Astrocyte of the hippocampus (primary cell): ENCODE results near the gene SH3TC1.

Experiments
- DNase-seq: peaks from one replicate; pipeline ENCODE4 v3.0.0; 2011; ENCODE audit warnings: low read depth, low spot score

SH3TC1 gene

GRCh38 chr4:8242782-8243560 is 43.9 kb downstream of the SH3TC1 start:
- no peak for DNase-seq

DNA sequence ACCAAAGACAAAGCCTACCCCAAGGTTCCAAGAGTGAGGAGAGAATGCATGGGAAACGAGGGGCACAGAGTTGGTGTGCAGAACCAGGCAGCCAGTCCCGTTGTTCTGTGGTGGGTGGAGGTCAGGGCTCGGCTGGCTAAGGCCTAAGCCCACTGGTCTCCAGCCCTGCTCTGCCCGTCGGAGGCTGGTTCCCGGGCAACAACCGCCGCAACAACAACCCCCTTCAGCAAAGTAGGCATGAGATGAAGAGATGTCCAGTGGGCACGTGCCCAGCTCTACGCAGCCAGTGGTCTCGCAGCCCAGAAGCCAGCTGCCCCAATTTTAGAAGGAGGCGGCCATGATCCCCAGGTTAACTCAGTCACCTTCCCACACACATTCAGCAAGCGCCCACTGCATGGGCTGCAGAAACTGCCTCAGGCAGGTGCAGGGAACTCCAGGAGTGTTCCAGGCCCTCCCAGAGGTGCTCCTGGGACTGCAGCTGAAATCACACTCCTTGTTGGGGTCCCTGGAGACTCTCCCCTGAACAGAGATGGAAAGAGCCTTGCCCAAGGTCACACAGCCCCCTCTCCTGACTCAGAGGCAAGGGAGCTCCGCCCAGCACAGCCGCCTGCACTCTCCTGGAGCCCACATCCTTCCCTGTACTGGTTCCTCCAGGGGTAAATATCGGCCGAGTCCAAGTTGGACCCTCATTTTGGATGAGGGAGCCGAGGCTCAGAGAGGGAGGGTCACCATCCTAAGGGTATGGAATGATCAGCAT is 45.1 kb downstream of the SH3TC1 start:
- no peak for DNase-seq

DNA sequence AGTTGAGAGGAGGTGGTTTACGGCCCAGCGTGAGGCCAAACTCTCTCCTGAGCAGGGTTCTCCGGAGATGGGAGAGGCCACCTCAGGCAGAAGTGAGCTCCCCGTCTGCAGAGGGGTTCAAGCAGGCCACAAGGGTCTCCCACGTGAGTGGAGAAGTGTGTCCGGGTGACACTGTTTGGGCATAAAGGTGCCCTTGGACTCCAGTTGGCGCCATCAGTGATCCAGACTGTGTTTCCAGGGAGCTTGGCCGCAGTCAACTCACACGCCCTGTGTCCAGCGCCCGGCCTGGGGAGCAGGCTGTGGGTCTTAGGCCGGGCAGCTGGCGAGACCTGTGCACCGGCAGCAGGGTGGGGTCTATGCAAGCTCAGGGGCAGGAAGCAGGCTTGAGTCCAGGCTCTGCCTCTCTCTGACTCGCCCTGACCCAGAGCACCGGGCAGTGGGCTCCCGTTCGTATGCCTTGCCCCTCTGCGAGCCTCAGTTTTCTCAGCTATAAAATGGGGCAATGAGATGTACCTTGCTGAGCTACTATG is 45.9 kb downstream of the SH3TC1 start:
- DNase-seq, result no peak

DNA sequence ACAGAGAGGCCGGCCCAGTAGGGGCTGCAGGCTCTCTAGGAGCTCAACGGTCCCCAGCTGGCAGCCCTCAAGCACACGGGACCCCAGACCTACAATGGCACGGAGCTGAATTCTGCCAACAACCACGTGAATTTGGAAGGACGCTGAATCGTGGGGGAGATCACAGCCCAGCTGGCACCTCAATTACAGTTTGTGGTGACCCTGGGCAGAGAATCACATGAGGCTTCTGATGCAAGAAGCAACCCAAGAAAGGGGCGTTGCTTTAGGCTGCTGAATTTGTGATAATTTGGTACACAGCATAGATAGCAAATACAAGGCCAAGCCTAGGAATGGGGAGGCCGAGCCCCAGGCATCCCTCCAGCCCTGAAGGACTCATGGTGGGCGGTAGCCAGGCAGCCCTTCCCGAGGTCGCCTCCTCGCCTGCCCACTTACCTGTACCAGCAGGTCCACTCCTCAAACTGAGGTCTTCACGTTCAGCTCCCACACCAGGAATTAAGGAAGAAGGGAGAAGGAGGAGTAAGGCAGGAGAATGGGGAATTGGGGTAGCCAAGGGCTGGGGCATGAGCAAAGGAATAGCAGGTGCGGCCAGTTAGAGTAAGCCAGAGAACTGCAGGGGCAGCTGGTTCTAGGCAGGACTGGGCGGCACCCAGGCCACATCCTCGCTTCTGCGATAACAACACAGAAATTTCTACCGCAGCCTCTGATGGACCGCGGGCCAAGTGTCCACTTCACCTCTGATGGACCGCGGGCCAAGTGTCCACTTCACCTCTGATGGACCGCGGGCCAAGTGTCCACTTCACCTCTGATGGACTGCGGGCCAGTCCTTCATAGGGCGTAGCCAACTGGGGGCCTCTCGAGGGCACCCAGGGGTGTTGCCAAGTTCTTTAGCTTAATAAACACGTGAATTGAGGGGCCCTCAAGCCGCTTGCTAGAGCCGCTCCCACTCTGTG is 47.1 kb downstream of the SH3TC1 start:
- DNase-seq, result no peak

GRCh38 chr4:8247047-8247930 is 48.2 kb downstream of the SH3TC1 start:
- no peak for DNase-seq

DNA sequence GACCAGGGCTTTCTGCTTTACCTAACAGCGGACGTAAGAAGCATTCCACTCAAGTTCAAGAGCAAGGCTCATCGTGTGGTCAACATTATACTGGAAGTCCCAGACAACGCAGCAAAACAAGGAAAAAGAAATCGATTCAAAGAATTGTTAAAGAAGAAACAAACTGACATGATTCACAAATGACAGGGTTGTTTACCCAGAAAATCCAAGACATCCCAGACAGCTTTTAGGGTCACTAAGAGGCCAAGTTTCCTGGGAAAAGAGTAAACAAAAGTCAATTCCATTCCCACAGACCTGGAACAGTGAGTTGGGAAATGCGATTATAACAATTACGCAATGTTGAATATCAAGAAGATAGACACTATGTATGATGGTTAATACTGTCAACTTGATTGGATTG is 49.0 kb downstream of the SH3TC1 start:
- no peak for DNase-seq

DNA sequence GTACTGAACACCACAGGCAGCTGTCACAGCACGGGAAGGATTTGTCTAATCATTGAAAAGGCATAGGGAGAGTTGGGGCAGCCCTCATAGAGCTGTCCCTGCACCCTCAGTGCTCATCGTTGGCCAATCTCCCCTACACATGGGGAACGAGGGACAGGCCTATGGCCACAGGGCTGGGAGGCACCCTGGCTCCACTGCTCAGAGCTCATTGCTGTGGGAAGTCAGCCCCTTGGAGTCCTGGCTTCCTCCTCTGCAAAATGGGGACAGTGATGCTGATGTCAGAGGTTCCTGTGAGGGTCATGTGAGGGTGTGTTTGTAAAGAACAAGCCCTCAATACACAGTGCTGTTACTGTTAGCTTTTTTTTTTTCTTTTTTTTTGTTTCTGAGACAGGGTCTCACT is 51.1 kb downstream of the SH3TC1 start:
- DNase-seq, result no peak

- no peak for DNase-seq
These were observed 51.5 kb downstream of the SH3TC1 start for GRCh38 chr4:8250637-8251036.

DNA sequence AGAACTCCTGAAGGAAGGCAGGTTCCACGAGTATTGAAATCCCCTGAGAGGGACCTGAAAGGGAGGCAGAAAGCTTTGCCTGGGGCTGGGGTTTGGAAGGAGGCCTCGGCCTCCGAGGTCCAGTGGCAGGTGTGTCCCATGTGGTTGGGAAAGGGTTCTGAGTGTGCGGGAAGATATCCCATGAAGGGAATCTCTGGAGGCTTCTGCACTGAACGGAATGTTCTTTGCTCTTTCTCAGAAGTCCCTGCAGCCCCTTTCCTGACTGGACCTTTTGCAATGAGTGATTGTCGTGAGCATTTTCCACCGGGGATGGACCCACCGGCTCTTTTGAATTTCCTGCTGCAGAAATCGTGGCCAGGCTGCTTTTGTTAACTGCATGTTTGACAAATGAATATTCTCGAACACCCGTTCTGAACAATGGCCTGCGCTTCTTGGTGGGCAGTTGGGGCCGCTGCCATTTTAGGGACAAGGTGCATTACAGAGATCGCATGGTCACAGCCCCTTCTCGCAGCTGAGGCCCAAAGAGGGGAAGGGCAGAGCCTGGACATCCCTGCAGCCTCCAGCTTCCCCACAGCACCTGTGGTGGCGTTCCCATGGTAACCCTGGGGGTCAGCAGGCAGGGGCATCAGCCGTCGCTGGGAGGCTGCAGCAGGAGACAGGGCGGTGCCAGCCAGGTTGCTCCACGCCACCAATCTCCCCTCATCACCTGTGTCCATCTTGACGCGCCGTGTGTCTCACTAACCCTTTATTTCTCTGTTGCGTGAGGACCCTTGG is 52.2 kb downstream of the SH3TC1 start:
- DNase-seq, result no peak

DNA sequence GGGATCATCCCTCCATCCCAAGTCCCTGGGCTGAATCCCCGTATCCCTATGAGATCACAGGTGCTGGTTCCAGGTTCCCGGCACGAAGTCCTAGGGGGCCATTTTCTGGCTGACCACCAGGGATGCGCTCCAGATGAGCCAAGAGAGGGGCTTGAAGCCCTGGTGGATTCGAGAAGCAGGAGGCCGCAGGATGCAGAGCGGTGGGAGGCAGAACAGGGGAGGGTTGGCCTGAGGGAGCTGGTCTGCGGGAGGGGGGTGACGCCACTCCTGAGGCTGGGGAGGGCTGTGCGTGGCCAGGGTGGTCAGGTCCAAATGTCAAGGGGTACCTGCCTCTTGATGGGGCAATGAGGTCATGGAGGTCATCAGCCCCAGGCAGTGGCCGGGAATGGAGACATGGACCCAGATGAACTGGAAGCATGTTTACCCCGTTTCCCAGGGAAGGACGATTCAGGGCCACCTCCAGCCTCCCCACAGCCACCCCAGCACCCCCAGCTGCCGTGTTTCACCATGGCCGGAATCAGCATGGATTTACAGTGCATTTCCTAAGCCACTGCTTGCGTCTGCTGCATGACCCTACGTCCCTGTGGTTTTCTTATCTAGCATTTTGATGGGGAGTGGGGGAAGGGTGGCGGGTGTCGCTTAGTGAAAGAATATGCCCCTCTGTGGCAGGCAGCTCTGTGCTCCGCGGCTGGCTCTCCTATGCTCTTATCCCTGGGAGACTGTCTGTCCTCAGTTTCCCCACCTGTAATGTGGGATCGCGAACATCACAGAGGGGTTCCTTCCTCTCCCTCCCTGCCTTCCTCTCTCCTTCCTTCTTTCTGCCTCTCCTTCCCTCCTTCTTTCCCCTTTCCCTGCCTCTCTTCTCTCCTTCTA is 53.4 kb downstream of the SH3TC1 start:
- peak; percentile 37 for DNase-seq

DNA sequence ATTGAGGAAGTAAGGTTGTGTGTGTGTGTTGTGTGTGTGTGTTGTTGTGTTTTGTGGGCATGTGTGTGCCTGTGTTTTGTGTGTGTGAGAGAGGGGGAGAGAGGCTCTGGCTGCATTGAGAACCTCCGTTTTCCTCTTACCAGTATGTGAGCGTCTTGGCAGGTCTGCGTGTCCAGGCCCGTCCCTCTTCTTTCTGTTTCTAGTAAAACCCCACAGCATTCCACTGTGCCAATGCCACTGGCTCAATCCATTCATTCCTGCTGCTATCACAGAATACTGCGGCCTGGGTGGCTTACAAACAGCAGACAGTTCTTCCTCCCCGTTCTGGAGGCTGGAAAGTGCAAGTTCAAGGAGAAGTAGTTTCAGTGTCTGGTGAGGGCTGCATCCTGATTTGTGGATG is 55.0 kb downstream of the SH3TC1 start:
- no peak for DNase-seq

GRCh38 chr4:8255698-8256441 is 56.8 kb downstream of the SH3TC1 start:
- peak; percentile 50 for DNase-seq

DNA sequence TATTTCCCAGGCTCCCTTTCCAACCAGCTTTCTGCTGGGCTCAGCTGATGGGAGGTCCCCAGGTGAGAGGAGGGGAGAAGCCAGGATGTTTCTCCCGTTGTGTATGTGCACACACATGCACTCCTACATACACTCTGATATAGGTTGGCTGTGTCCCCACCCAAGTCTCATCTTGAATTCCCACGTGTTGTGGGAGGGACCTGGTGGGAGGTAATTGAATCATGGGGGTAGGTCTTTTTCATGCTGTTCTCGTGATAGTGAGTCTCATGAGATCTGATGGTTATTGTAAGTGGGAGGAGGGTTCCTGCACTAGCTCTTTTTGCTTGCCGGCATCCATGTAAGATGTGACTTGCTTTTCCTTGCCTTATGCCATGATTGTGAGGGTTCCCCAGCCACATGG is 58.8 kb downstream of the SH3TC1 start:
- DNase-seq, result no peak

- no peak for DNase-seq
These were observed 59.6 kb downstream of the SH3TC1 start for GRCh38 chr4:8258552-8259212.

- DNase-seq, result no peak
These were observed 60.8 kb downstream of the SH3TC1 start for GRCh38 chr4:8259743-8260430.

DNA sequence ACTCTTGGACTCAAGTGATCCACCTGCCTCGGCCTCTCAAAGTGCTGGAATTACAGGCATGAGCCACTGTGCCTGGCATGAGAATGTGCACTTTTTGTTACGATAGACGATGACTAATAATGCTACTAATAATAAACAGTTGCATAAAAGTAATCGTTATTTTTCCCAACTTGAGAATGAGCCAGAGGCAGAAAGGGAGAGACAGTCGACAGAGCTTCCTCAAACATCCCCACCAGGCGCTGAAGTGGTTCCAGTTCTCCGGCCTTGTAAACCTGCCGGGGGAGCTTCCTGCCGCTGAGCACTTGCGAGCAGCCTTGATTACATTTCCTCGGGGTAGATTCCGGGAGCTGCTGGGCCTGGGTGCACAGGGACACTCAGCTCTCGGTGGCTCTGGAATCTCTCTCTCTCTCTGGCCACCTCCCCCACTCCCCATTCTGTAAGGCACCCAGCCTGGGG is 61.6 kb downstream of the SH3TC1 start:
- peak; percentile 36 for DNase-seq
